ENCODE results near the gene GUCY1A1. TPM values are rescaled to one million over a fixed set of nuclear protein-coding genes. Genes with fewer than 3 reads are reported as not detected.

GUCY1A1 gene
- total RNA-seq, 4 donors from 2014 or later, result 29.4 to 45.6 (median 32.7) TPM

DNA sequence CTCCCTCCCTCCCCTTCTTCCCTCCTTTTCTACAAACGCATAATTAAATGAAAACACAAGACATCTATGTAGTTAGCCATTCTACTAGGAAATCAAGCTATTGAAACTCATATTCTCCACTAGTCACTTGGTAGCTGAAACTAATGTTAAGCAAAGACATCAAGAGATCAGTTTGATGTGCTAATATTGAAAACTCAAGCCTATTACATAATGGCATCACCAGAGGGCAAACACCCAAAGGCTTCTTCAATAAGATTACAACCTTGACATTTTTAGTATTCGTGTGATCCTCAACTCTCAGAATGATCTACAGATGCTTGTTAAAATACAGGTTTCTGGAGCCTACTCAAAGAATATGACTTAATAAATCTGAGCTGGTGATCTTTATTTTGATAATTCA, 6.2 kb upstream of the GUCY1A1 start:
- WGBS, 2 donors (ENCODE audit: low coverage in 1 of 2), result 75 to 80% methylated on average over 1 to 2 of the region's 2 CpGs
- peaks cover 0 to 10% (median 1%) of the 10 kb centered on the region in 4 donors for H3K4me1 ChIP-seq
- H3K27ac ChIP-seq, result no peak overlapping the region
- no peaks in the 10 kb centered on the region for H3K9me3 ChIP-seq
- no peak overlapping the region for H3K4me3 ChIP-seq
- TF ChIP-seq EP300 (IDR thresholded peaks at IDR 0.05; ENCODE audit: low read depth) (no peak), POLR2A (IDR thresholded peaks at IDR 0.05) (no peak), POLR2AphosphoS5 (IDR thresholded peaks at IDR 0.05) (no peak)
- TF ChIP-seq, protein P1, sequence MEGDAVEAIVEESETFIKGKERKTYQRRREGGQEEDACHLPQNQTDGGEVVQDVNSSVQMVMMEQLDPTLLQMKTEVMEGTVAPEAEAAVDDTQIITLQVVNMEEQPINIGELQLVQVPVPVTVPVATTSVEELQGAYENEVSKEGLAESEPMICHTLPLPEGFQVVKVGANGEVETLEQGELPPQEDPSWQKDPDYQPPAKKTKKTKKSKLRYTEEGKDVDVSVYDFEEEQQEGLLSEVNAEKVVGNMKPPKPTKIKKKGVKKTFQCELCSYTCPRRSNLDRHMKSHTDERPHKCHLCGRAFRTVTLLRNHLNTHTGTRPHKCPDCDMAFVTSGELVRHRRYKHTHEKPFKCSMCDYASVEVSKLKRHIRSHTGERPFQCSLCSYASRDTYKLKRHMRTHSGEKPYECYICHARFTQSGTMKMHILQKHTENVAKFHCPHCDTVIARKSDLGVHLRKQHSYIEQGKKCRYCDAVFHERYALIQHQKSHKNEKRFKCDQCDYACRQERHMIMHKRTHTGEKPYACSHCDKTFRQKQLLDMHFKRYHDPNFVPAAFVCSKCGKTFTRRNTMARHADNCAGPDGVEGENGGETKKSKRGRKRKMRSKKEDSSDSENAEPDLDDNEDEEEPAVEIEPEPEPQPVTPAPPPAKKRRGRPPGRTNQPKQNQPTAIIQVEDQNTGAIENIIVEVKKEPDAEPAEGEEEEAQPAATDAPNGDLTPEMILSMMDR (IDR thresholded peaks at IDR 0.05), result no peak
- H3K27me3 ChIP-seq, result no peaks in the 10 kb centered on the region
- intact Hi-C loops (cut with DNase I; ENCODE audit: low total_unique reads), result loop anchor here (10.0 kb wide), 2 partner anchors 136 to 216 kb away; no protein-coding TSS in a partner anchor
- DNase-seq, result no peak
- H3K36me3 ChIP-seq, result no peaks in the 10 kb centered on the region
- in situ Hi-C loops (cut with MboI; ENCODE audit: low pct_ligation_motif_present in 1 of 4, low pct_unique_long_range_greater_than_20kb in 1 of 4, low sequenced_read_pairs in 3 of 4), result loop anchor here in 1 of 4 donors (10.0 kb wide), 1 partner anchor 136 kb away; no protein-coding TSS in a partner anchor

DNA sequence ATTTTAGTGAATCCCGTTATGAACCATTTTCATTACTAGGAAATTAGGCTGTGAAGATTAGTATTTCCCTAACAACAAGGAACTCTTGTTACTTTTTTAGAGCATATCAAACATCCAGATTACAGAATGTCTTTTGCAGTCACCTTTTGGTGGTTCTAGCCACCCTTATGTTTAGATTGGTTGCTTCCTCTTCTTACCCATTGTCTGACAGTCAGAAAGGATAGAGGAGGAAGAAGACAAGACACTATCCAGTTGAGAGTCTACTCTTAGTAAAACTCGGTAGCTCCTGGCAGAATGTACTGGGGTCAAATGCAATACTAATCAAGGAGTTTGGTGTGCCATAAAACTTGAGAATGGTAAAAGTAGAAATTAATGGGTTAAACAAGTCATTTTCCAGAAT, 1.6 kb upstream of the GUCY1A1 start:
- Histone ChIP-seq H3K27ac (peak overlapping the region in 3 of 4 donors; percentile 83 to 94 (median 87)), H3K4me1 (peaks cover 0 to 5% (median 4%) of the 10 kb centered on the region in 4 donors), H3K27me3 (peaks cover 34% of the 10 kb centered on the region), H3K4me3 (no peak overlapping the region), H3K36me3 (no peaks in the 10 kb centered on the region), H3K9me3 (no peaks in the 10 kb centered on the region)
- intact Hi-C loops (cut with DNase I; ENCODE audit: low total_unique reads), result loop anchor here (5.0 to 10.0 kb wide), 3 partner anchors 140 to 287 kb away; partner anchors contain the start of gene CTSO
- DNase-seq, result no peak
- TF ChIP-seq POLR2A (IDR thresholded peaks at IDR 0.05), result no peak
- TF ChIP-seq POLR2AphosphoS5 (IDR thresholded peaks at IDR 0.05), result no peak
- TF ChIP-seq, protein P1 (IDR thresholded peaks at IDR 0.05), result no peak
- TF ChIP-seq EP300 (IDR thresholded peaks at IDR 0.05; ENCODE audit: low read depth), result no peak
- in situ Hi-C loops (cut with MboI; ENCODE audit: low pct_ligation_motif_present in 1 of 4, low pct_unique_long_range_greater_than_20kb in 1 of 4, low sequenced_read_pairs in 3 of 4), result loop anchor here in 1 of 4 donors (10.0 kb wide), 1 partner anchor 140 kb away; no protein-coding TSS in a partner anchor
- 81 to 84% methylated on average over 2 of the region's 2 CpGs for WGBS, 2 donors (ENCODE audit: low coverage in 1 of 2)

DNA sequence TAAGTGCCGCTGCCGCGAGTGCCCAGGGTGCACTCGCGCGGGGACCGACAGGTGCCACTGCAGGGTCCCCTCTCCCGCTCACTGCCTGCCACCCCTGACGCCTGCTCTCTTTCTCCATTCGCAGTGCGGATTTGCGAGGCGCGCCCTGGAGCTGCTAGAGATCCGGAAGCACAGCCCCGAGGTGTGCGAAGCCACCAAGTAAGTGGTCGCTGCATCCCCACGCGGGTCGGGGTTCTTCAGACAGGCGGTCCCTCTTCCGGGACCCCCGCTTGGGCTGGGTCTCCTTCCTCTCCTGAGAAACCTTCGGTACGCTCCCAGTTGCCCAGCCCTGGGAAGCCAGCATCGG, 547 bp downstream of the GUCY1A1 start:
- in situ Hi-C loops (cut with MboI; ENCODE audit: low pct_ligation_motif_present in 1 of 4, low pct_unique_long_range_greater_than_20kb in 1 of 4, low sequenced_read_pairs in 3 of 4), result loop anchor here in 1 of 4 donors (10.0 kb wide), 1 partner anchor 142 kb away; no protein-coding TSS in a partner anchor
- TF ChIP-seq, protein P1 (IDR thresholded peaks at IDR 0.05), result no peak
- TF ChIP-seq POLR2AphosphoS5 (IDR thresholded peaks at IDR 0.05) (no peak), POLR2A (IDR thresholded peaks at IDR 0.05) (no peak), EP300 (IDR thresholded peaks at IDR 0.05; ENCODE audit: low read depth) (no peak)
- peak; percentile 16 for DNase-seq
- no peaks in the 10 kb centered on the region for H3K9me3 ChIP-seq
- peaks cover 34% of the 10 kb centered on the region for H3K27me3 ChIP-seq
- H3K27ac ChIP-seq, result peak overlapping the region; percentile 83 to 94 (median 86)
- intact Hi-C loops (cut with DNase I; ENCODE audit: low total_unique reads), result loop anchor here (5.0 to 10.0 kb wide), 3 partner anchors 142 to 285 kb away; partner anchors contain the start of gene CTSO
- no peaks in the 10 kb centered on the region for H3K36me3 ChIP-seq
- peaks cover 0 to 5% (median 3%) of the 10 kb centered on the region in 4 donors for H3K4me1 ChIP-seq
- WGBS, 2 donors (ENCODE audit: low coverage in 1 of 2), result 1% methylated on average over 25 of the region's 27 CpGs; no CpG with 5 or more reads in 1 of the 2 donors
- H3K4me3 ChIP-seq, result peak overlapping the region; percentile 46 to 66 (median 52)

DNA sequence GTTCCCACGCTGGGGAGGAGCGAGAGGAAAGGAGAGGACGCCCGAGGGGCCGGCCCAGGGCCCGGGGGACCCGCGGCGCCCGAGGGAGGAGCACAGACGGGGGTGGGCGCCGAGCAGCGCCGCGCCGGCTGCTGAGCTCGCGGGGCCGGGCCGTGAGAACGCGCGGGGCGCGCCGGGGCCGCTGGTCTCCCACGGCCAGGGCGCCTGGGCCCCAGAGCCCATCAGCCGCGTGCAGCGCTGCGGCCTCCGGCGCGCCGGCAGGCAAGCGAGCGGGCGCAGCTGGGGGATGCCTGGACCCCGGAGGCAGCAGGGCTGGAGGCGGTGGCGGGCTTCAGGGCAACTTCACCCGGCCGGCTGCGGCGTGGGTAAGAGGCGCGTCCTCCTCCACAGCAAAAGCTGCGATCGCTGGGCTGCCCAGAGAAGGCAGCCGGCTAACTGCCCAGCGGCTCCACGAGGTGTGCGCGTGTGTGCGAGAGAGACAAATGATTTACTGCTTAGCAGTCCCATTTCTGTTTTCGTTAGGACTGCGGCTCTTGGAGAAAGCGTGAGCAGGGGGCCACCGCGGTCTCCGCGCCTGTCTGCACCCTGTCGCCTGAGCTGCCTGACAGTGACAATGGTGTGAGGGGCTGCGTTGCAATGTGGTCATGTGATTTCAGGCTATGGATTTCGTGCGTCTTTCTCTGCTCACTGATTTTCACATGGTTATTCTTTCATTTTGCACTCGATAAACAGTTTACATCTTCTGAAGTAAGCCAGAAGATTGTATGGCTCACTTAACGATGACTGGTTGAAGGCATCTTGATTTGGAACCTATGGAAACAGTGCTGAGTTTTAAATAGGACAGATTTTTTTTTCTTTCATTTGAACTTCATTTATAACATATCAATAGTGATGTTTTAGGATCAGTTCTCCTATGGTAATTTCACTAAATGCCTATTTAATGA, 1.2 kb downstream of the GUCY1A1 start:
- Histone ChIP-seq H3K4me1 (peaks cover 0 to 5% (median 3%) of the 10 kb centered on the region in 4 donors), H3K4me3 (peak overlapping the region; percentile 46 to 66 (median 52)), H3K27me3 (peaks cover 34% of the 10 kb centered on the region), H3K36me3 (no peaks in the 10 kb centered on the region), H3K27ac (peak overlapping the region; percentile 83 to 94 (median 86)), H3K9me3 (no peaks in the 10 kb centered on the region)
- in situ Hi-C loops (cut with MboI; ENCODE audit: low pct_ligation_motif_present in 1 of 4, low pct_unique_long_range_greater_than_20kb in 1 of 4, low sequenced_read_pairs in 3 of 4) (loop anchor here in 1 of 4 donors (10.0 kb wide), 1 partner anchor 143 kb away; no protein-coding TSS in a partner anchor), intact Hi-C loops (cut with DNase I; ENCODE audit: low total_unique reads) (loop anchor here (5.0 to 10.0 kb wide), 3 partner anchors 143 to 284 kb away; partner anchors contain the start of gene CTSO)
- peak; percentile 35 for DNase-seq
- TF ChIP-seq, protein P1 (IDR thresholded peaks at IDR 0.05), result no peak
- TF ChIP-seq POLR2AphosphoS5 (IDR thresholded peaks at IDR 0.05), result peak; percentile 31 to 62 (median 56)
- 4 to 8% methylated on average over 2 to 44 of the region's 71 CpGs for WGBS, 2 donors (ENCODE audit: low coverage in 1 of 2)
